Endothelial cell of umbilical vein (primary cell): ENCODE measurements around the gene ZBTB20. TPM values are rescaled to one million over a fixed set of nuclear protein-coding genes. Genes with fewer than 3 reads are reported as not detected.

Experiments
- BruUV-seq: library from RNA; stranded (reverse); fragments of 400-500 nt; replicated peaks from 2 replicates; lab custom pipeline; 2021; lab: Mats Ljungman, UMichigan
- CTCF ChIA-PET: fragments of 300-600, 350-600 bp; sonication (Branson Sonifier 250); formaldehyde crosslinking; loops from one replicate; lab custom pipeline; 2021; ENCODE audit warnings: antibody characterized with exemption, inconsistent platforms; lab: Charles Lee
- POLR2A ChIA-PET: fragments of 300-600, 350-600 bp; sonication (Branson Sonifier 250); formaldehyde crosslinking; loops from one replicate; lab custom pipeline; 2021; ENCODE audit warnings: antibody characterized with exemption, inconsistent platforms; lab: Charles Lee
- DNase-seq: peaks from one replicate; pipeline ENCODE4 v3.0.0-alpha.2; 2011; ENCODE audit warnings: low read depth, low spot score
- FAIRE-seq: peaks from 2 replicates; lab custom pipeline; 2011; peaks lifted over from hg19 to GRCh38; lab: Jason Lieb, UNC
- H2AFZ ChIP-seq: 2 replicates; pipeline ENCODE4 v1.6.0; 2012; ENCODE audit warnings: low read depth, low read length, control low read depth, inconsistent platforms
- H3K27ac ChIP-seq: 2 replicates; pipeline ENCODE4 v1.5.1; 2011; ENCODE audit warnings: low read depth, mild to moderate bottlenecking, control low read depth, low read length, moderate library complexity; ENCODE audit not compliant: insufficient read depth
- H3K27me3 ChIP-seq, 2 experiments: 2 replicates each; pipeline versions ENCODE4 v1.6.0 to v1.6.1; 2011; ENCODE audit warnings: low read length in 2 of 2, mixed read lengths in 1 of 2; ENCODE audit not compliant: control insufficient read depth in 2 of 2, insufficient read depth in 2 of 2
- H3K36me3 ChIP-seq, 2 experiments: 2 replicates in 1 of 2; 3 replicates in 1 of 2; pipeline ENCODE4 v1.5.1; 2011; ENCODE audit warnings: low read length in 2 of 2, mild to moderate bottlenecking in 1 of 2, moderate library complexity in 1 of 2; ENCODE audit not compliant: control insufficient read depth in 2 of 2, insufficient read depth in 2 of 2; ENCODE audit errors: extremely low read depth in 1 of 2
- H3K4me1 ChIP-seq: 3 replicates; pipeline ENCODE4 v1.5.1; 2011; ENCODE audit warnings: mild to moderate bottlenecking, low read length; ENCODE audit not compliant: control insufficient read depth, insufficient read depth; ENCODE audit errors: extremely low read depth
- H3K4me2 ChIP-seq: 2 replicates; pipeline ENCODE4 v1.6.1; 2011; ENCODE audit warnings: low read length, control low read depth, mixed read lengths; ENCODE audit not compliant: insufficient read depth
- H3K4me3 ChIP-seq, 3 experiments: fragments of 200-600 bp in 1 of 3; sonication (generic), shearing (Covaris generic) in 1 of 3; replicated peaks in 1 of 3; 2 replicates each; pipeline ENCODE4 v1.5.1; 2011 to 2016; ENCODE audit warnings: control low read depth in 3 of 3, low read length in 3 of 3, mild to moderate bottlenecking in 2 of 3, inconsistent platforms in 1 of 3, low read depth in 1 of 3, moderate library complexity in 1 of 3; ENCODE audit not compliant: insufficient read depth in 1 of 3
- H3K79me2 ChIP-seq: 2 replicates; pipeline ENCODE4 v1.6.0; 2012; ENCODE audit warnings: low read length, inconsistent platforms; ENCODE audit not compliant: control insufficient read depth, insufficient read depth
- H3K9ac ChIP-seq: replicated peaks from 2 replicates; pipeline ENCODE3; 2011; ENCODE audit warnings: low read length, control low read depth; ENCODE audit not compliant: insufficient read depth; ENCODE audit errors: extremely low read depth
- H3K9me1 ChIP-seq: replicated peaks from 3 replicates; pipeline ENCODE4 v1.6.0; 2011; ENCODE audit warnings: mild to moderate bottlenecking, low read length; ENCODE audit not compliant: control insufficient read depth, insufficient read depth; ENCODE audit errors: extremely low read depth
- H3K9me3 ChIP-seq: replicated peaks from 2 replicates; pipeline ENCODE4 v1.5.1; 2012; ENCODE audit warnings: low read length, inconsistent platforms; ENCODE audit not compliant: control insufficient read depth, insufficient read depth
- H4K20me1 ChIP-seq: replicated peaks from 2 replicates; pipeline ENCODE3; 2011; ENCODE audit warnings: mild to moderate bottlenecking, low read length; ENCODE audit not compliant: control insufficient read depth, insufficient read depth; ENCODE audit errors: extremely low read depth
- EZH2 ChIP-seq: IDR thresholded peaks from 2 replicates; pipeline ENCODE4 v1.6.1; 2012; ENCODE audit warnings: borderline replicate concordance, low read depth, mild to moderate bottlenecking, moderate library complexity, low read length, inconsistent platforms; ENCODE audit not compliant: severe bottlenecking
- FOS ChIP-seq: IDR thresholded peaks from 2 replicates; pipeline ENCODE4 v1.6.1; 2011; ENCODE audit warnings: mild to moderate bottlenecking, low read length, moderate library complexity, borderline replicate concordance; ENCODE audit not compliant: insufficient read depth
- GATA2 ChIP-seq: IDR thresholded peaks from 2 replicates; pipeline ENCODE4 v1.7.0; 2011; ENCODE audit warnings: low read depth, mild to moderate bottlenecking, moderate library complexity, mixed read lengths, low read length; ENCODE audit not compliant: insufficient read length, insufficient read depth
- JUN ChIP-seq: IDR thresholded peaks from 2 replicates; pipeline ENCODE4 v1.6.1; 2011; ENCODE audit warnings: borderline replicate concordance, low read depth; ENCODE audit not compliant: insufficient read length, insufficient read depth
- MYC ChIP-seq: IDR thresholded peaks from one replicate; pipeline ENCODE4 v1.6.1; 2011; ENCODE audit warnings: mild to moderate bottlenecking, low read depth, low read length
- POLR2A ChIP-seq: IDR thresholded peaks from 2 replicates; pipeline ENCODE4 v1.6.1; 2012; ENCODE audit warnings: low read depth, mild to moderate bottlenecking, control low read depth, low read length
- POLR2AphosphoS5 ChIP-seq: IDR thresholded peaks from 2 replicates; pipeline ENCODE4 v1.6.1; 2012; ENCODE audit warnings: low read depth, mild to moderate bottlenecking, control low read depth, low read length, moderate library complexity; ENCODE audit not compliant: insufficient read depth
- dilution Hi-C: fragments of 300-500 bp; cut with MboI; formaldehyde crosslinking; loops from one replicate; pipeline ENCODE4 v1.15.0; 2019; ENCODE audit warnings: low sequenced_read_pairs; ENCODE audit not compliant: extremely low pct_ligation_motif_present
- intact Hi-C: fragments of 100-400 bp; cut with micrococcal nuclease; formaldehyde crosslinking; loops from one replicate; pipeline ENCODE4 v1.10.0; 2022
- polyA plus RNA-seq, 4 experiments: library from polyadenylated mRNA; depleted of rRNA in 3 of 4; stranded (reverse) in 3 of 4; unstranded in 1 of 4; fragments of >200 nt; gene quantifications; 2 replicates each; pipeline versions ENCODE4 v1.2.1 to v1.2.3, GENCODE V29; 2011 to 2012; ENCODE audit warnings: missing spikeins in 1 of 4
- total RNA-seq: library from RNA; stranded (reverse); gene quantifications from 2 replicates; pipeline ENCODE4 v1.2.3, GENCODE V29; 2021
- TF ChIP-seq, protein P1 (sequence below): IDR thresholded peaks from 2 replicates; pipeline ENCODE4 v1.6.1; 2011; ENCODE audit not compliant: insufficient read depth, insufficient read length
- TF ChIP-seq, protein P2 (sequence below), 2 donors: IDR thresholded peaks; 1 replicate in 1 of 2; 2 replicates in 1 of 2; pipeline ENCODE4 v1.5.1; 2011; ENCODE audit warnings: low read length in 2 of 2, mild to moderate bottlenecking in 2 of 2, moderate library complexity in 2 of 2, control low read depth in 1 of 2, inconsistent platforms in 1 of 2, low read depth in 1 of 2; ENCODE audit not compliant: insufficient read depth in 1 of 2; ENCODE audit errors: extremely low read depth in 1 of 2

ZBTB20 gene
- total and polyA plus RNA-seq, 2 donors (not counting 3 experiments of a cell fraction or from before 2014, with no cell fraction given): 2.1 to 20.5 TPM

DNA sequence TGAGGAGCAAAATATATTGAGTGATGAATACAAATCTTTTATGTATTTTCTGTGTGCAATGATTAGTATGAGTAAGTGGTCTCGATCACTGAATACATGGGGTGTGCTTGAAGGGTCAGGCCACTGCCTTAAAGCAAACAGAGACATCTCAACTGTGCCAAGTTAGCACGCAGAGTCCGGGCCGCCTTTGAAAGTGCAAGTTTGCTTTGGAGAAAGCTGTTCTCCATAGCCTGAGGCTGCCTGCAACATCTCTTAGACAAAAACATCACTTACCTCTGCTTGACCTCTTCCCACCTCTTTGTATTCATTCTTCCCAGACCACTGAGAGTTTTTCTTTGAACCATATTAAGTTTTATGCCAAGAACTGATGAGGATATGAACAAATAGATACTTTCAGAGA is 267.0 kb downstream of the ZBTB20 start:
- FAIRE-seq (no peak), DNase-seq (no peak)
- intact Hi-C loops: no loop called here
- ChIA-PET CTCF (no interaction called here), POLR2A (no interaction called here)
- no peaks in the 10 kb centered on the region for H4K20me1 ChIP-seq
- BruUV-seq: no TSS peak
- H3K9ac ChIP-seq: no peak overlapping the region
- H2AFZ ChIP-seq: no peak overlapping the region
- H3K4me1 ChIP-seq: peaks cover 5% of the 10 kb centered on the region
- no peaks in the 10 kb centered on the region for H3K79me2 ChIP-seq
- no peaks in the 10 kb centered on the region for H3K9me1 ChIP-seq
- no peak overlapping the region for H3K4me2 ChIP-seq
- H3K27ac ChIP-seq: no peak overlapping the region
- dilution Hi-C loops: no loop called here
- H3K4me3 ChIP-seq: no peak overlapping the region
- H3K36me3 ChIP-seq: no peaks in the 10 kb centered on the region
- no peaks in the 10 kb centered on the region for H3K27me3 ChIP-seq
- H3K9me3 ChIP-seq: no peaks in the 10 kb centered on the region
- no peak for TF ChIP-seq POLR2A
- TF ChIP-seq EZH2: no peak
- TF ChIP-seq GATA2: no peak
- no peak for TF ChIP-seq POLR2AphosphoS5
- TF ChIP-seq JUN: no peak
- TF ChIP-seq, protein P1, sequence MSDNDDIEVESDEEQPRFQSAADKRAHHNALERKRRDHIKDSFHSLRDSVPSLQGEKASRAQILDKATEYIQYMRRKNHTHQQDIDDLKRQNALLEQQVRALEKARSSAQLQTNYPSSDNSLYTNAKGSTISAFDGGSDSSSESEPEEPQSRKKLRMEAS: no peak
- TF ChIP-seq, protein P2, sequence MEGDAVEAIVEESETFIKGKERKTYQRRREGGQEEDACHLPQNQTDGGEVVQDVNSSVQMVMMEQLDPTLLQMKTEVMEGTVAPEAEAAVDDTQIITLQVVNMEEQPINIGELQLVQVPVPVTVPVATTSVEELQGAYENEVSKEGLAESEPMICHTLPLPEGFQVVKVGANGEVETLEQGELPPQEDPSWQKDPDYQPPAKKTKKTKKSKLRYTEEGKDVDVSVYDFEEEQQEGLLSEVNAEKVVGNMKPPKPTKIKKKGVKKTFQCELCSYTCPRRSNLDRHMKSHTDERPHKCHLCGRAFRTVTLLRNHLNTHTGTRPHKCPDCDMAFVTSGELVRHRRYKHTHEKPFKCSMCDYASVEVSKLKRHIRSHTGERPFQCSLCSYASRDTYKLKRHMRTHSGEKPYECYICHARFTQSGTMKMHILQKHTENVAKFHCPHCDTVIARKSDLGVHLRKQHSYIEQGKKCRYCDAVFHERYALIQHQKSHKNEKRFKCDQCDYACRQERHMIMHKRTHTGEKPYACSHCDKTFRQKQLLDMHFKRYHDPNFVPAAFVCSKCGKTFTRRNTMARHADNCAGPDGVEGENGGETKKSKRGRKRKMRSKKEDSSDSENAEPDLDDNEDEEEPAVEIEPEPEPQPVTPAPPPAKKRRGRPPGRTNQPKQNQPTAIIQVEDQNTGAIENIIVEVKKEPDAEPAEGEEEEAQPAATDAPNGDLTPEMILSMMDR (IDR thresholded peaks at IDR 0.05; ENCODE audit: extremely low read depth in 1 of 2, insufficient read depth in 1 of 2, low read depth in 1 of 2, low read length in 2 of 2): no peak
- no peak for TF ChIP-seq FOS
- no peak for TF ChIP-seq MYC
